SK-N-MC (cell line): ENCODE measurements around the gene FSIP1.

Experiments
- EZH2 ChIP-seq: fragments of 200-600 bp; sonication (generic); IDR thresholded peaks from one replicate; pipeline ENCODE4 v1.6.1; 2017; ENCODE audit warnings: antibody characterized with exemption
- POLR2AphosphoS5 ChIP-seq: IDR thresholded peaks from 2 replicates; pipeline ENCODE4 v1.6.1; 2012; ENCODE audit warnings: mild to moderate bottlenecking, low read depth, low read length, borderline replicate concordance

- TF ChIP-seq POLR2AphosphoS5 = no peak
- TF ChIP-seq EZH2 = no peak
Measured at GRCh38 chr15:39661776-39662175, 120.9 kb downstream of the FSIP1 start.
